Spinal cord (tissue), 10 donors: ENCODE results near the gene PTRH1. TPM values are rescaled to one million over a fixed set of nuclear protein-coding genes. Genes with fewer than 3 reads are reported as not detected.
"Not testable (repeated sequence)": the region's sequence is repeated elsewhere in the genome, so short reads cannot be mapped to it uniquely, and the experiment has no call there.

Experiments
- DNase-seq, 6 donors: peaks; one replicate each; pipeline versions ENCODE4 v3.0.0 to v3.0.0-alpha.2; 2013 to 2015; ENCODE audit warnings: low spot score in 6 of 6, low read depth in 4 of 6
- H3K27ac ChIP-seq: one replicate; pipeline ENCODE4 v1.5.1; 2013; ENCODE audit warnings: low read depth, low read length, control low read depth
- H3K27me3 ChIP-seq: one replicate; pipeline ENCODE4 v1.6.1; 2013; ENCODE audit warnings: low read length; ENCODE audit not compliant: control insufficient read depth, insufficient read depth
- H3K36me3 ChIP-seq: one replicate; pipeline ENCODE4 v1.6.1; 2013; ENCODE audit warnings: low read length; ENCODE audit not compliant: control insufficient read depth, insufficient read depth
- H3K4me1 ChIP-seq: one replicate; pipeline ENCODE4 v1.6.1; 2013; ENCODE audit warnings: low read length; ENCODE audit not compliant: control insufficient read depth, insufficient read depth
- H3K4me3 ChIP-seq: one replicate; pipeline ENCODE4 v1.5.1; 2013; ENCODE audit warnings: low read depth, low read length, control low read depth
- H3K9me3 ChIP-seq: one replicate; pipeline ENCODE4 v1.6.1; 2013; ENCODE audit warnings: low read length; ENCODE audit not compliant: control insufficient read depth, insufficient read depth
- WGBS: methylation state at CpG from one replicate; pipeline ENCODE4 v1.1.5; 2013; ENCODE audit warnings: missing lambda C conversion rate; ENCODE audit not compliant: insufficient coverage; 5-methylcytosine and 5-hydroxymethylcytosine counted together
- long read RNA-seq, 4 donors: transcript quantifications; one replicate each; lab custom pipeline, GENCODE V29; 2026
- polyA plus RNA-seq, 2 donors: library from polyadenylated mRNA; unstranded; fragments of 120-200 nt; gene quantifications; one replicate each; pipeline ENCODE4 v1.2.1, GENCODE V29; 2013; ENCODE audit not compliant: insufficient read length in 2 of 2
- total RNA-seq, 2 donors: library from RNA; depleted of rRNA in 1 of 2; stranded (reverse); fragments of 120-200 nt in 1 of 2; fragments of >200 nt in 1 of 2; gene quantifications; one replicate each; pipeline versions ENCODE4 v1.2.3 to v1.2.4, GENCODE V29; 2013 to 2014
- donor health status: healthy.

Gene PTRH1
- total RNA-seq (10 to 100 TPM; 11.7 to 19.0 TPM), polyA plus RNA-seq (10 to 100 TPM; 14.8 to 17.1 TPM)
- long read RNA-seq, donor 1, transcript PTRH1-208 (5 exons, 814 nt), result major isoform, 10 of 24 reads
- long read RNA-seq, donor 1, partial matches to known transcripts, result 13 of 24 reads
- long read RNA-seq, donor 1, other reads (novel, unspliced or antisense), result 0 of 24 reads
- long read RNA-seq, donor 2, partial matches to known transcripts, result 0 of 2 reads
- long read RNA-seq, donor 2, other reads (novel, unspliced or antisense), result 0 of 2 reads
- long read RNA-seq, donor 3, partial matches to known transcripts, result 0 of 5 reads
- long read RNA-seq, donor 3, other reads (novel, unspliced or antisense), result 0 of 5 reads
- long read RNA-seq, donor 4, transcript PTRH1-208 (5 exons, 814 nt), result major isoform, 13 of 17 reads
- long read RNA-seq, donor 4, partial matches to known transcripts, result 0 of 17 reads
- long read RNA-seq, donor 4, other reads (novel, unspliced or antisense), result 0 of 17 reads

DNA sequence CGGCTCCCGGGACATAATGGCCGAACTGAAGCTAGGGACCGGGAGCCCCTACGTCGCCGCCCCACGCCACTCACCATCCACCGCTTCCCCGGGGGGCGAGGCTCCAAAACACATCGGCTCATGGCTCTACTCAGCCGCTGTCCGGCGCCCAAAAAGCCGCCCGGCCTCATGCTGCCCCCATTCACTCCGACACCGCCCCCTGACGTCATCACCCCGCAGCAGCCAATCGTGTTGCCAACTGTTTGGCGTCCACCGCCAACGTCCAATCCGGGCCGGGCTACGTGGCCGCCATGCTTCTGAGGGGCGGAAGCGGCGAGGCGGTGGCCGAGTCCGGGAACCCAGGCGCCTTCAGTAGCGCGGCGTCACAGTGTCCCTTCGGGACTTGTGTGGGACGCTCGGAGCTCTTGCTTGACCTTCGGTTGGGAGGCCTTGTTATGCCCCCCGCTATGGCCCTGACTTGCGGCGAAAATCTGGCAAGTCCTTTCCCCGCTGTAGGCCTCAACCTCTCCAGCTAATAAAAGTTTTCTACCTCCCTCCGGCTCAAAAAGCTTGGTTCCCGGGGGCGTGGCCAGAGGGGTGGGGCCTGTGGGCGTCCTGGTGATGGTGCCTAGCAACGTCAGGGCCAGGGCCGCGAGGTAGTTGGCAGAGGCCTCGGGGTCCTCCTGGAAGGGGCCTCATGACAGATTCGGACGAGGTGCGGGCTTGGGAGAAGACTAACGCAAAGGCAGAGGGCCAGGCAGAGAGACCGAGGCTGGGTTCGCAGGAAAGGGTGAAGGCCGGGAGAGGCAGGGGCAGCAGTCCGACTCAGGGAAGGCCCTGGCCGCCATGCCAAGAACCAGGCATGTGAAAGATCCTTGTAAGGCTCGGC is at the start of gene PTRH1, which contains the start of gene TTC16:
Gene PTRH1, minus strand, starts transcription at position 194 of the 868 bp plus-strand sequence. Its CDS starts 24 bp downstream, at position 170.
Gene TTC16, plus strand, starts transcription at position 610 of the 868 bp plus-strand sequence. Its CDS starts 67 bp downstream, at position 677.
- H3K36me3 ChIP-seq, result peaks cover 30% of the 10 kb centered on the region
- H3K9me3 ChIP-seq, result no peaks in the 10 kb centered on the region
- peak within 1 kb of the TSS; percentile 92 for H3K4me3 ChIP-seq
- WGBS, result 3% methylated on average over 65 of the region's 65 CpGs
- peak within 1 kb of the TSS; percentile 89 for H3K27ac ChIP-seq
- H3K4me1 ChIP-seq, result peaks cover 46% of the 10 kb centered on the region
- DNase-seq, result peak; percentile 85 to 99 (median 92)
- H3K27me3 ChIP-seq, result no peaks in the 10 kb centered on the region

DNA sequence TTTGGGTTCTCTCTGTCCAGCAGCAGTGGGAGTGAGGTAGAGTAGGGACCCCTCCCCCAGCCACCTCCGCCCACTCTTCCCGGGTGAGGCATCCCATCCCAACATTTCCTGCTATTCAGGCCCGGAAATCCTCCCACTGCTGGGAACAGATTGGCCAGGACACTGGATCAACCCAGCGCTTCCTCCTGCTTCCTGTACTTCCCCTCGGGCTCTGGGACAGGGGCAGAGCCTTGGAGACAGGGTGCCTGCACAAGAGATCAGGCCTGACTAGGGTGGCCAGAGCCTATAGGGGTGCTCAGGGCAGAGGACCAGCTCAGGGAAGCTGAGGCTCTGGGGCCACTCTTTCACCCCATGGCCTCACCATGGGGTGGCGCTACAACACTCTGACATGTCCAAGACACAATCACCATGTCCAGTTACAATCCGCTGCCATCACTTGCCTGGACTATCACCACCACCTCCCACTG is 48.5 kb upstream of the PTRH1 start:
- no peak overlapping the region for H3K27ac ChIP-seq
- no peak for DNase-seq
- no peaks in the 10 kb centered on the region for H3K27me3 ChIP-seq
- no peaks in the 10 kb centered on the region for H3K36me3 ChIP-seq
- 45% methylated on average over 7 of the region's 7 CpGs for WGBS
- H3K4me1 ChIP-seq, result peaks cover 50% of the 10 kb centered on the region
- no peaks in the 10 kb centered on the region for H3K9me3 ChIP-seq
- no peak overlapping the region for H3K4me3 ChIP-seq

GRCh38 chr9:127762111-127762676 is 46.7 kb upstream of the PTRH1 start:
- Histone ChIP-seq H3K4me1 (peaks cover 34% of the 10 kb centered on the region), H3K27me3 (no peaks in the 10 kb centered on the region), H3K4me3 (no peak overlapping the region), H3K27ac (peak overlapping the region; percentile 64), H3K9me3 (no peaks in the 10 kb centered on the region), H3K36me3 (no peaks in the 10 kb centered on the region)
- WGBS, result 39% methylated on average over 16 of the region's 16 CpGs
- DNase-seq, result no peak

DNA sequence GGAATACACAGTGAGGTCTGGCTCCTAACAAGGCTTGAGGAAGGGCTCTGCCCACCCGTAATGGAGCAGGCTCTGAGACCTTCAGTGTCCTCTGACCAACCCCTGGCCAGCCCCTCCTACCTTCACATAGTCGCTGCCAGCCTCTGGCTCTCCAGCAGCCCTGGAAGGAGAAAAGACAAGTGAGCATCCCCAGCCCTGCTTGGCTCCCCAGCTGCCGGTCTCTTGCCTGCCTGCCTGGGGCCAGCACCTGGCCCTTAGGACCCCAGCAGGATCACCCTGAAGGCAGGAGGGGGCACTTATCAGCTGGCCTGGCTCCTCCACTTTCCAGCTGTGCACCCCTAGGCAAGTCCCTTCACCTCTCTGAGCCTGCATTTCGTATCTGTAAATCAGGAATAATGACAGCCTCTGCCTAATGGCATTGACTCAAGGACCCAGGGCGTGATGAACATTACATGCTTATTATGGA is 46.1 kb upstream of the PTRH1 start:
- Histone ChIP-seq H3K27ac (no peak overlapping the region), H3K27me3 (no peaks in the 10 kb centered on the region), H3K9me3 (no peaks in the 10 kb centered on the region), H3K36me3 (no peaks in the 10 kb centered on the region), H3K4me3 (no peak overlapping the region), H3K4me1 (peaks cover 29% of the 10 kb centered on the region)
- 41% methylated on average over 4 of the region's 5 CpGs for WGBS
- DNase-seq, result no peak

- Histone ChIP-seq H3K36me3 (no peaks in the 10 kb centered on the region), H3K9me3 (no peaks in the 10 kb centered on the region), H3K27me3 (no peaks in the 10 kb centered on the region), H3K4me3 (no peak overlapping the region), H3K4me1 (peaks cover 27% of the 10 kb centered on the region), H3K27ac (no peak overlapping the region)
- 93% methylated on average over 4 of the region's 5 CpGs for WGBS
- DNase-seq, result no peak
These were observed 45.6 kb upstream of the PTRH1 start for GRCh38 chr9:127761061-127761460.

- no peaks in the 10 kb centered on the region for H3K36me3 ChIP-seq
- H3K4me1 ChIP-seq, result peaks cover 33% of the 10 kb centered on the region
- DNase-seq, result no peak
- peaks cover 12% of the 10 kb centered on the region for H3K27me3 ChIP-seq
- WGBS, result 85% methylated on average over 4 of the region's 5 CpGs
- H3K9me3 ChIP-seq, result no peaks in the 10 kb centered on the region
- no peak overlapping the region for H3K27ac ChIP-seq
- H3K4me3 ChIP-seq, result no peak overlapping the region
These were observed 43.4 kb upstream of the PTRH1 start for GRCh38 chr9:127758843-127759242.

GRCh38 chr9:127756776-127757175 is 41.3 kb upstream of the PTRH1 start:
- not testable (repeated sequence) for DNase-seq, H3K9me3 ChIP-seq, H3K36me3 ChIP-seq, H3K4me3 ChIP-seq, H3K27ac ChIP-seq
- 79% methylated on average over 11 of the region's 11 CpGs for WGBS
- Histone ChIP-seq H3K27me3 (peaks cover 17% of the 10 kb centered on the region), H3K4me1 (peaks cover 42% of the 10 kb centered on the region)

- no peak for DNase-seq
- Histone ChIP-seq H3K27me3 (peaks cover 17% of the 10 kb centered on the region), H3K36me3 (peaks cover 6% of the 10 kb centered on the region), H3K27ac (no peak overlapping the region), H3K4me1 (peaks cover 36% of the 10 kb centered on the region), H3K9me3 (no peaks in the 10 kb centered on the region), H3K4me3 (no peak overlapping the region)
- 88% methylated on average over 2 of the region's 3 CpGs for WGBS
These were observed 40.8 kb upstream of the PTRH1 start for GRCh38 chr9:127756233-127756632.
